Fibroblast of lung (primary cell): Measurements from ENCODE around the gene SUPT4H1.
A peak's percentile ranks its signal among the peaks of the same experiment; 100 is the strongest.

Experiments used
- CTCF ChIP-seq, 2 donors: IDR thresholded peaks in 1 of 2; conservative IDR thresholded peaks in 1 of 2; 1 replicate in 1 of 2; 2 replicates in 1 of 2; pipeline ENCODE4 v1.5.1; 2011 to 2012; ENCODE audit warnings: low read length in 2 of 2, control low read depth in 1 of 2, inconsistent platforms in 1 of 2, low read depth in 1 of 2, mild to moderate bottlenecking in 1 of 2
- EZH2 ChIP-seq: IDR thresholded peaks from 2 replicates; pipeline ENCODE4 v1.5.1; 2012; ENCODE audit warnings: low read length, control low read depth, mild to moderate bottlenecking; ENCODE audit errors: missing control alignments

GRCh38 chr17:58303971-58304749, 47.8 kb downstream of the SUPT4H1 start:
- TF ChIP-seq CTCF (conservative IDR thresholded peaks at IDR 0.05 in 1 of 2, IDR thresholded peaks at IDR 0.05 in 1 of 2; ENCODE audit: low read depth in 1 of 2, low read length in 2 of 2) (peak; percentile 55 to 74), EZH2 (no peak)
